ENCODE results near the gene LHFPL3. TPM values are rescaled to one million over a fixed set of nuclear protein-coding genes. Genes with fewer than 3 reads are reported as not detected.
"Not testable (repeated sequence)": the region's sequence is repeated elsewhere in the genome, so short reads cannot be mapped to it uniquely, and the experiment has no call there.

The LHFPL3 gene
- total RNA-seq, 1 donor from 2014 or later: not detected

DNA sequence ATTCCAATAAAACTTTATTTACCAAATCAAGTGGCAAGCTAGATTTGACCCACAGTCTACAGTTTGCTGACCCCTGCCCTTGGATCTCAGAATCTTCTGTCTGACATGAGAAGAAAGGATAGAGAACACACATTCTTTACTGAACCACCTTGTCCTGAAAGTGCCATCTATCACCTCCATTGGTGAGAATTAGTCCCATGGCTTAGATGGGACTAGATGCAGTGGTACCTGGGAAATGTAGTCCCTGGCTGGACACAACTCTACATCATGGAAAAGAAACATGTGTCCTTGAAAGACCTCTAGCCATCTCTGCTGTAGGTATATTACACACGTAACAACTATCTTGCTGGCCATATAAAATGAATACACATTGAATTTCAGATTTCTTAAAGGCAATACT lies 336.2 kb downstream of the LHFPL3 start:
- ATAC-seq: no peak
- no peak for DNase-seq (ENCODE audit: low spot score)

DNA sequence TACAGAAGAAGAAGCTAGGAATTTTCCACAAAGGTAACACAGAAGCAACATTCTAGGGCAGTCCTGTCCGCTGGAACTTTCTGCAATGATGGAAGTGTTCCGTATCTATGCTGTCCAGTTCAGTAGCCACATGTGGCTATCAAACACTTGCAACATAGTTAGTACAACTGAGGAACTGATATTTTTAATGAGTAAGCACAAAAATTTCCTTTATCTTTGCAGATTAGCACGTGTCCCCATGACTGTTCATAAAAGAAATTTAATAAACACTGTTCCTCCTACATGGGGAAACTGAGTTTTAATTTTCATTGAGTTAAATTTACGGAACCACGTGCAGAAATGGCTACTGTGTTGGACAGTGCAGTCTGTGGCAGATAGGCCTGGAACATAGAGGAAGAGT lies 349.2 kb downstream of the LHFPL3 start:
- ATAC-seq (no peak), DNase-seq (ENCODE audit: low spot score) (no peak)

DNA sequence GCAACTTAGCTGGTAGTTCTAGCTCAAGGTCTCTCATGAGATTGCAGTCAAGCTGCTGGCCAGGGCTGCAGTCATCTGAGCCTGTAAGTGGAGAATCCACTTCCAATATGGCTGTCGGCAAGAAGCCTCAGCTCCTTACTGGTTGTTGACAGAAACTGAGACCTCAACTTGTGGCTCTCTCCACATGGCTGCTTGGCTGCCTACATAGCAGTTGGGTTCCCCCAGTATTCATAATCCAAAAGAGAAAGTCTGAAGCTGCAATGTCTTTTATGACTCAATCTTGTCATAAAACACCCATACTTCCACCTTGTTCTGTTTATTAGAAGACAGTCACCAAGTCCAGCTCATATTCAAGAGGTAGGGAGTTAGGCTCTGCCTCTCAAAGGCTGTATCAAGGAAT lies 350.7 kb downstream of the LHFPL3 start:
- no peak for DNase-seq (ENCODE audit: low spot score)
- no peak for ATAC-seq

DNA sequence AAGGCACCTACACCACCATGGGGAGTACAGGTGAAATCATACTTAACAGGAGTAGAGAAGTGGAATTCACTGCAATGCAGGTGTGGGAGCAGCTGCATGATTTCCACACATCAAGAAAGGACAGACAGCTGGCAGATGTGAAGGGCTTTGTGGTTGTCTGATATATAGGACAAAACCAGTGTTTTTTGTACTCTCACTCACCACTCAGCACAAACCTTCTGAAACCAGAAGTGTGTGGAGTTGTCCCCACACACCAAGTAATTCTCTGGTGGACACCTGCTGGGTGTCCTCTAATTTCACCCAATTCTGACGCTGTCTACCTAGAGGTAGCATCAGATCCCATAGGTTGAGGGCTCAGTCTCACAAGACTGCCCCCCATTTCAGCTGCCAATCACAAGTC lies 357.9 kb downstream of the LHFPL3 start:
- ATAC-seq (no peak), DNase-seq (ENCODE audit: low spot score) (no peak)

DNA sequence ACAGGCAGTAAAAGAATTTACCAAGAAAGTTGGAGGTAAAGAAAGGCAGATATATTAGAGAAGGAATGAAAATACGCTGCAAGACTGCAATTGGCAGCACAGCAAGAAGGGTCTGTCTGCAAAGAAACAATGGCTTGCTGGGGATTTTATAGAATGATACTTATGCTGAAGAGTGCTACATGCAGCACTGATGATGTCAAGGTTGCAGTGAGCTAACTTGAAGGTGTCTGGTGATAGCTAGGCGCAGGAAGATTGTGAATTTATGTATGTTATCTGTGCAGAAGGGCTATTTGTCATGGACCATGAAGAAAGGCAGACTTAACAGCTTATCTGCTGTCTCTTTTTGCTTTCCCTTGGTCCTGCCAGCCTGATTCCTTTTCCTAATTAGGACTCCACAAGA lies 366.3 kb downstream of the LHFPL3 start:
- DNase-seq (ENCODE audit: low spot score) (no peak), ATAC-seq (no peak)

DNA sequence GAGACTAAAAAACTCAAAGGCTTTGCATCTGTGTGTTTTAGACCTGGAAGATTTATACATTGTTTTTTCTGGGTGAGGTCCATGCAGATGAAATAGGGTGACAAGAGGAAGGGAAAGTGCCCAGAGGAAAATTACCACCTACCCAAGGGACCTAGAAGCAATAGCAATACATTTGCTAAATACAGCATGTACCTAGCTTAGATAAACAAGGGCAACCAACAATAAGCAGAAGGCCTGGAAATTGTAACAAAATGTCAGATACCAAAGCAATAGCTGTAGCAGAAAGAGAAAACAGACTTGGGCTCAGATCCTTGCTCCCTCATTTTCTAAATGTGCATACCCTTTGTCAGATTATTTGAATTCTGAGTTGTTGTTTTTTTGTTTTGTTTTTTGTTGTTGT lies 367.2 kb downstream of the LHFPL3 start:
- no peak for DNase-seq (ENCODE audit: low spot score)
- no peak for ATAC-seq

DNA sequence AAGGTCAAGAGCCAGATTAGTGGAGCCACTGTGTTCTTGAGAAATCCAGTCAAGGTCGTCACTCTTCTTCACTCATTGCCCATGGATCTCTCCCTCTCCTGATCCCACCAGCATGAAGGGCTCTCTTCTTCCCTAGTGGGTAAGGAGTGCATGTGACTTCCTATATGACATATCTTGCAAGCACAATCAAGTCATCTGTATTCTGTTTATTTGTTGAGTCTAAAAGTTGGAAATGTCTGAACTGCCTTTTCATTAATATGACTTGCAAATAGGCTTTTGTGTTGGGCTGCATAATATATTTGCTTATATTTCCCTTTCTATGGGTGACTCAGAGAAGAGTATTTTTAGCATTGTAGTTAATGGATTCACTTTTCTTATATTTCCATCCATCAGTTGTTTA lies 371.9 kb downstream of the LHFPL3 start:
- no peak for DNase-seq (ENCODE audit: low spot score)

DNA sequence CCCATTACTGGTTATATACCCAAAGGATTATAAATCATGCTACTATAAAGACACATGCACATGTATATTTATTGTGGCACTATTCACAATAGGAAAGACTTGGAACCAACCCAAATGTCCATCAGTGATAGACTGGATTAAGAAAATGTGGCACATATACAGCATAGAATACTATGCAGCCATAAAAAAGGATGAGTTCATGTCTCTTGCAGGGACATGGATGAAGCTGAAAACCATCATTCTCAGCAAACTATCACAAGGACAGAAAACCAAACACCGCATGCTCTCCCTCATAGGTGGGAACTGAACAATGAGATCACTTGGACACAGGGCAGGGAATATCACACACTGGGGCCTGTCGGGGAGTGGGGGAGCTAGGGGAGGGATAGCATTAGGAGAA lies 392.6 kb downstream of the LHFPL3 start:
- not testable (repeated sequence) for DNase-seq (ENCODE audit: low spot score); ATAC-seq

More for the DNA sequence above, 371.9 kb downstream of the LHFPL3 start:
- no peak for ATAC-seq

DNA sequence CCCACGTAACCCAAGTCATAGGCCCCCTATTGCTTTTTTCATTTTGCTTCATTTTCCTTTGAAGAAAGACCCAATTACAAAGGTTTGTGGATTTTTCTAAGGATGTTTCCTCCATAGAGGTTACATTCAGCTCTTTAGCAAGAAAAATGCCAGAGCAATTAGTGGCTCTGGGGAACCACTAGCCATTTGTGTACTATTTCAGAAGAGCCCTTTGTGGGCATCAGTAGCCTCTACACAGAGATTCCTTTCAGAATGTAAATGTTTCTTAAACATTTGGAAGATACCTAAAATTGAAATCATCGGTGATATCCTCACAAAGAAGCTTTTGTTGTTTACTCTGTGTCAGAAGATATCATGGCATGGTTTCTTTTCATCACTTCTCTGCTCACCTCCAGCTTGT lies 394.6 kb downstream of the LHFPL3 start:
- no peak for ATAC-seq

DNA sequence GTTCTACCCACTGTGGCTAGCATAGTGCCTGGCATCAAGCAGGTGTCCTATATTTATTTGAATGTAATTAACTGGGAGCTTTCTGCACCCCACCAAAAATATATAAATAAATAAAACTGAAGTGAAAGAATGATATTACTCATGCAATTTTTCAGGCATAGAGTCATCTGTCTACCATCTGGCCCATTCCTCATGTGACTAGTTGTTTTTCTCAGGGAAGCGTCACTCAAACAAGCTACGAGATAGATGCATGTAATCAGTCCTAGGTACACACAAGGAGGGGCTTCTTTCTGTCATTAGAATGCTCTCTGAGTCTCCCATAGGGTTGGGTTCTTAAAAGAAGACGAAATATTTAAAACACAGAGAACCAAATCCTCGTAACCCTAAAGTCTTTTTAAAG lies 430.1 kb downstream of the LHFPL3 start:
- ATAC-seq: no peak
- DNase-seq (ENCODE audit: low spot score): no peak

More for the DNA sequence above, 394.6 kb downstream of the LHFPL3 start:
- DNase-seq (ENCODE audit: low spot score): no peak

DNA sequence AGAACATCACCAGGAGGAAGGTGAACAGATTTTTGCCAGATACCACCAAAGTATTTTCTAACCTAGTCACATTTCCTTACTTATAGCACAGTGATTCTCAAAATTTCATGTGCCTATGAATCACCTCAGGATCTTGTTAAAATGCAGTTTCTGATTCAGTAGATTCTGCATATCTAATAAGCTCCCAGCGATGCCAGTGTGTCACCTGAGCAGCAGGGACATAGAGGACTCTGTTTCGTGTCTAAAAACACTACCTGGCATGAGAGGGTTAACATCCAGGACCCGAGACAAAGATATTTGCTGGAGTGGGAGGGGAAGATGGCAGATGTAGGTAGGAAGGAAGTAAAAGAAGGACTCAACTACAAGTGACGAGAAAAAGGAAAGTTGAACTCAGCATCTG lies 433.5 kb downstream of the LHFPL3 start:
- DNase-seq (ENCODE audit: low spot score) (no peak), ATAC-seq (no peak)

DNA sequence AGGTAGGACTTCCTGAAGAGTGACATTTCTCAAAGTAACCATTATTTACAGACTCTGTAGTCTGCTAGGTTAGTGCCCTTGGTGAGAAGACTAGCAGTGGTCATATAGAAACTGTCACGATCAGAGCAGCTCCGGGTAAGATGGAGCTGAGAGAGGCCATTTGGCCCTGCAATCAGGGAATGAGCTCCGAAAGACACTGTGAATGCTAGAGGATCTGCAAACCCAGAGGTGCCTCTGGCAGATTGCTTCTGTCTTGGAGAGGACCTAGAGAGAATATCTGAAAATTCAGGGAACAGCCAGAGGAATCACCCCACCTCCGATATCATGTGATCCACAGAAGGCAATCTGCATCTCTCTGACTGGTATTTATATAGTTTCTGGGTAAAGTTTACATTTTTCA lies 438.7 kb downstream of the LHFPL3 start:
- no peak for ATAC-seq
- DNase-seq (ENCODE audit: low spot score): no peak

DNA sequence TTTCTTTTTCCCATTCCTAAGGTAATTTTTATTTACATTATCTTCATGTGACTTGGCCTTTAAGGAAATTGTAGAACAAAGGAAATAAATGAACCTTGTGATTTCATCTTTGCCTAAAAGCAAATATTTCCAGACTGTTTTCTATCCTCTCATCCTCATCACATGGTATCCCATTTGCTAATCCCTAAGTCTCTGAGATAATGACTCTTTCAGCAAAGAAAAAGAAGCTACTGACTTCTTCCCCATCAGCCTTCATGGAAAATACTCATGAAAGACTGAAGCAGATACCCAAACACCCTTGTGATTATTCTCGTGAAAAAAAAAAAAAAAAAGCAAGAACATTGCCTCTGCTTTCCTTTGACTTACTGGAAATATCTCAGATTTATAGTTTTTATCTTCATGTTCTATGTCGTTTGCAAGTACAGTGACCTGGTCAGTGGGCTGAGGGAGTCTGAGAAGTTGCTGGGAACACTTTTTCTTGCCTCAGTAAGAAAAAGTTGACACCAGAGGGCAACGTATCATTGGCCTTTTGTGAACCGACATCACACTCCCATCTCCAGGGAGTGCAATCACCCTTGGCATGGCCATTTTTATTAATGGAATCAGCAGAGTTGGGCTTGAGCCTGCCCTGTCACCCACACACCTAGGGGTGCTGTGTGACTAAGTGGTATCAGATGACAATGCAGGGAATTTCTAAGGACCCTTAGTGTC lies 439.6 kb downstream of the LHFPL3 start:
- DNase-seq (ENCODE audit: low spot score) (no peak), ATAC-seq (no peak)

DNA sequence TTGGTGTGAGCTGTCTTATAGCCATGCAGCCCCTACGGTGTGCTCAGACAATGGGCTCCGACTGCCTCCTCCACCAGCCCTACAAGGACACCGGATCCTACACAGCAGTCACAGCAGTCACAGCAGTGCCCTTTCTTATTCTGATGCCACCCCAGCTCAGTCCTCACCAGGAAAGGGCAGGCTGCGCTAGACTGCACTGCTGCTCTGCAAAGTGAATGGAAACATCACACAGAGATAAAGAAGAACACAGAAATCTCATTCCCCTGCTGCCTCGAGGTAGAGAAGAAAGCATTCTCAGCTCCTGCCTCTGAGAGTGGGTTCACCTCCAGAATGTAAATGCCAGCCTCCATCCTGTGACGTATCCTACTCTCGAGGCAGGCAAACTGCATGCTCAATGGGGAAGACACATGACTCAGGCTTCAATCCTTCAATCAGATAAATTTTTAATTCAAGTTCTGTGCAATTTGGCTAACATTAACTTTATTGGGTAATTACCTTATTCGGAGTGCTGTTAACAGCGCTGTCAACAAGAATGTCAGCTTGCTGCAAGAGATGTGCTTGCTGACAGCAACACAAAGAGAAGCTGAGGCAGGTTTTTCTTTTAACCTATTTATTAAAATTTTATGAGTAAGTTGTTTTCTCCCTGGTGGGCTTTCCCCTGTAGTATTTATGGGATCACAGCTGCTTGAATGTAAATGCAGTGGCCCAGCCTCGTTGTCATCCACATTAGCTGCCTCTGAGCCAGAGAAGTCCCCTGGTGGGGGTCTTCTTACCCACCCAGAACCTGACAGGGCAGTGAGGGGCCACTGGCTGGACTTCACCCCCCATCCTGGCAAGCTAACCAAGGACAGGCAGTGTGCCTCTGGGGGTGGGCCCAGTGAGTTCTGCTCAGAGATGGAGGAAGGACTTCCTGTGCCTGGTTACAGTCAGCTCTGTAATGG lies 444.3 kb downstream of the LHFPL3 start:
- ATAC-seq (no peak), DNase-seq (ENCODE audit: low spot score) (no peak)

DNA sequence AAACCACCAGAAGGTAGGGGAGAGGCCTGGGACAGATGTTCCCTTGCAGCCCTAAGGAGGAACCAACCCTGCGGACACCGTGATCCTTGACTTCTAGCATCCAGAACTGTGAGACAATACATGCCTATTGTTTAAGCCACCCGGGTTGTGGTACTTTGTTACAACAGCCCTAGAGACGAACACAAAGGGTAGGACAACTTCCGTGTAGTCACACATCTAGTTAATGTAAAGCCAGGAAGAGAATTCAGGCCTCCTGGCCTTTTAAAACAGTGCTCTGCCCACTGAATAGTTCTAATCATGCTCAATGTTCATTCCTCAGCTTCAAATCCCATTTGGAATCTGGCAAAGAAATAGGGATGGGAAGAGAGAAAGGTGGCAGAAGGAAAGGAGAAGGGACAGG lies 445.4 kb downstream of the LHFPL3 start:
- ATAC-seq (no peak), DNase-seq (ENCODE audit: low spot score) (no peak)

DNA sequence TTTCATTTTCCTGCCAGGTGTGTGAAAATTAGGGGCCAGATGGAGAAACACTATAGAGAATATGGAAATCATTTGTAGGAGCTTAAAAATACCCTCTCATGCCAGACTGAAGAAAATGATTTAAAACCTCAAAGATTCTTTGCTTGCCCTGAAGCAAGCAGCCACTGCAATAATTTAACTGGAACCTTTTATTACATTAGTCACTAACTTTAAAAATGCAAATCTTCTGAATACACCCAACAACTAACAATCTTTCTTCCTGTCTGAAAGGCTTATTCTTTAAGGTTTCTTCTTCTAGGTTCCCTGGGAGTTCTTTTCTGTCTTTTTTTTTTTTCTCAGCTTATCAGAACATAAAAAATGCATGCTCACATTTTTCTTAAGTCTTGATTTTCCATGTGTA lies 447.1 kb downstream of the LHFPL3 start:
- DNase-seq (ENCODE audit: low spot score): no peak
- no peak for ATAC-seq

DNA sequence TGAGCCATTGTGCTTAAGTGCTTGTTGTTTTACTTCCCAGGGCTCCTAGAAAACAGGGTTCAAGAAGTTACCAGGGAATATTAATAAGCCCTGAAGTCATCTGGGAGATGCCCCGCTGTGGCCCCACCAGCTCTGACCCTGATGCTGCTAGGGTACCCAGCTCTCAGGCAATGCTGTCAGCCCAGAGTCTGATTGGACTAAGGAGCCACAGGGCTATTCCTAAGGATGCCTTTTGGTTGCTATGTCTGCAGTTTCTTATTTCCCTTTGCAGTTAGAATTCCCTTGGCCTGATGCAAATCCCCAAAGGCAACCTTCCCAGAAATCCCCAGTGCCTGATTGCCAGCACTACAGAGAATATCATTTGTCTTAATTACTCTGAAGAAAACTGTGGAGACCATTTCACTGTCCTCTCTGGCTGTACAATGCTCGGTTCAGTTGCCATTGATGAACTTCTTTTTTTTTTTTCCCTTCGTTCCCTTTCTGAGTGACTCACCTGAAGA lies 448.9 kb downstream of the LHFPL3 start:
- ATAC-seq (no peak), DNase-seq (ENCODE audit: low spot score) (no peak)

DNA sequence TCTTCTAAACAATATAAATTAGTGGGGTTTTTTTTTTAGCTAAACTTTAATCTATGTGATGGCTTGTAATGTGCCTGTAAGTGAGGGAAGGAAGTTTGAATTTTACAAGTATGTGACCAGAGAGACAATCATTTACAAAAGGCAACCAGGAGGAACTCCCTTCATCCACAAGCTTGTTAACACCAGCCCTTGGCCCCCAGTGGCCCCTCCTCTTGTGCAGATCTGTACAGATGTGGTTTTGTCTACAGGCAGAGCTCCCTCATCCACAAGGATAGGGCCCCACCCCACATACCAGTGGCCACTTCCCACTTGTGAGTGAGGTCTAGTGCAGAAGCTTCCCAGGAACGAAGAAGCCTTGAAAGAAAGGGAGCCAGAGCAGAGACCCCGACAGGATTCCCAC lies 451.5 kb downstream of the LHFPL3 start:
- ATAC-seq (no peak), DNase-seq (ENCODE audit: low spot score) (no peak)

DNA sequence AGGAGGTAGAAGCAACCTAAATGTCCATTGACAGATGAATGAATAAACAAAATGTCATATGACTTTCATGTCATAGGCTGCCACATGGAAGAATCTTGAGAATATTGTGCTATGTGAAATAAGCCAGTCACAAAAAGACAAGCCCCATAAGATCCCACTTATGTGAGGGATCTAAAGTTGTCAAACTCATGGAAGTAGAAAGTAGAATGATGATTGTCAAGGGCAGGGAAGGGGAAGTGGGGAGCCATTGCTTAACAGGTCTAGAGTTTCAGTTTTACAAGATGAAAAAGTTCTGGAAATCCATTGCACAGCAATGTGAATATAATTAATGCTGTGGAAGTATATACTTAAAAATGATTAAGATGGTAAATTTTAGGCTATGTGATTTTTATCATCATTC lies 456.3 kb downstream of the LHFPL3 start:
- no peak for DNase-seq (ENCODE audit: low spot score)
- no peak for ATAC-seq

DNA sequence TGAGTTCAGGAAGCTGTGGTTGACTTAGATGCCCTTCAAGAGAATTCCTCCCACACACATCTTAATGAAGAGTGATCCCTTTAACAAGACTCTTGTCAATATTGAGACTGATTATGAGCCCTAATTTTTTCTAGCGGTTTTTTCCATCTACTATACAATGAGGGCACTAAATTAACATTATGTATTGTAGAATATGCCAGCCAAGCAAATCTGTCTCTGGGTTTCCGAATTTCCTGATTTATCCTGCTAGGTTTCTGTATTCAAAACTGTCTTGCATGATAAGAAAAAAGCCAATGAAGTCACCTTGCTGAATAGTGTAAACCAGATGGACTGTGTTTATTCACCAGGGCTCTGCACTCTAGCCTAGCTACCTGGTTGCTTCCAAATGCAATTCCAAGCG lies 461.4 kb downstream of the LHFPL3 start:
- DNase-seq (ENCODE audit: low spot score): no peak

DNA sequence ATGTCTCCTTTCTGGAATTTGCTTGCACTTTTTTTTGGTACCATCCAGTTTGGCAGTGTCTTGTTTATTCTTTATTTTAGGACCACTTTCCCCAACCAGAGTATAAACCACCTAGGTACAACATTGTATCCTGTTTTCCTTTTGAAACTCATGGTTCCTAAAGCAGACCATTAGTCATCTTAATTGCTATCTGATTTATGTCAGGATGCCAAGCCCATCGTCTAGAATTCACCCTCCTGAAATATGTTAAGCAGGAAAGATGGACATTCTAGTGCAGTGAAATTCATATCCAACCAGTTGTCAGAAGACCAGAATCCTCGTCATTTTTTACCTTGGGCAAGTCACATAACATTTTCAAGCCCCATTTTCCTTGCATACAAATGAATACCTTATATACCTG lies 462.0 kb downstream of the LHFPL3 start:
- DNase-seq (ENCODE audit: low spot score) (no peak), ATAC-seq (no peak)

More for the DNA sequence above, 461.4 kb downstream of the LHFPL3 start:
- no peak for ATAC-seq

DNA sequence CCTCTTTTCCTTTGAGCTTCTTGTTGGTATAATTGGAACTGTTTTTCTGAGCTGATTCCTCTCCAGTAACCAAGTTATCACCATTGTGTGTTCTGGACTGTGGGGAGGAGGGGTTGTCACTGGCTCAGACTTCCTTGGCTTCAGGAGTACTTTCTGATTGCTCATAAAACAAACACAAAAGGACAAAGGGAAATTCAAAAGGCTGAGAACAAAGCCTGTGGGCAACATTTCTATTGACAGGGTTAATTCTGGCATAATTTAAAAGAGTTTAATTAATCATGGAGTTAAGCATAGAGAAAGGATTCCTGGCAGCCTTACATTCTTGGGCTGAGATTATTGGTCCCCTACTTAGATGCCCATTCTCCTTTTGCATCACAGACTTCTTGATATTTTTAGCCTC lies 462.7 kb downstream of the LHFPL3 start:
- no peak for ATAC-seq

More for the DNA sequence above, 462.7 kb downstream of the LHFPL3 start:
- DNase-seq (ENCODE audit: low spot score): no peak
